Panc1 (cell line): Measurements from ENCODE around the gene ERBB2. TPM values are rescaled to one million over a fixed set of nuclear protein-coding genes. Genes with fewer than 3 reads are reported as not detected.
A peak's percentile ranks its signal among the peaks of the same experiment; 100 is the strongest.

Experiments
- ATAC-seq: fragments of 200-7000 bp; cut with Tn5 transposase; 2 replicates; pipeline ENCODE4 v1.9.1; 2020; ENCODE audit warnings: mild to moderate bottlenecking, moderate library complexity
- BruUV-seq: library from RNA; stranded (reverse); fragments of 400-500 nt; replicated peaks from 2 replicates; lab custom pipeline; 2021; lab: Mats Ljungman, UMichigan
- CTCF ChIA-PET: fragments of 300-600 bp; sonication (Branson Sonifier 250); formaldehyde crosslinking; loops from one replicate; lab custom pipeline; 2022; ENCODE audit warnings: antibody characterized with exemption; lab: Charles Lee
- POLR2A ChIA-PET: fragments of 300-600 bp; sonication (Branson Sonifier 250); formaldehyde crosslinking; loops from one replicate; lab custom pipeline; 2022; ENCODE audit warnings: antibody characterized with exemption; lab: Charles Lee
- DNase-seq: peaks from one replicate; pipeline ENCODE4 v3.0.0-alpha.2; 2010; ENCODE audit warnings: low read depth, low spot score
- H3K27ac ChIP-seq: 2 replicates; pipeline ENCODE4 v1.5.1; 2011; ENCODE audit warnings: mild to moderate bottlenecking, low read length, inconsistent platforms
- H3K27me3 ChIP-seq: fragments of 200-500 bp; sonication (Bioruptor generic); 2 replicates; pipeline ENCODE4 v1.6.0; 2014; ENCODE audit warnings: low read length, inconsistent platforms; ENCODE audit not compliant: control insufficient read depth, insufficient read depth
- H3K36me3 ChIP-seq: fragments of 200-500 bp; sonication (Bioruptor generic); 2 replicates; pipeline ENCODE4 v1.5.1; 2014; ENCODE audit warnings: inconsistent platforms, mild to moderate bottlenecking, low read length, moderate library complexity; ENCODE audit not compliant: control insufficient read depth, insufficient read depth
- H3K4me1 ChIP-seq: 2 replicates; pipeline ENCODE4 v1.5.1; 2011; ENCODE audit warnings: inconsistent platforms, mild to moderate bottlenecking, low read length, moderate library complexity; ENCODE audit not compliant: control insufficient read depth, insufficient read depth
- H3K4me3 ChIP-seq, 2 experiments: 2 replicates each; pipeline ENCODE4 v1.5.1; 2011 to 2012; ENCODE audit warnings: low read depth in 2 of 2, low read length in 2 of 2, mild to moderate bottlenecking in 2 of 2, inconsistent platforms in 1 of 2, moderate library complexity in 1 of 2
- H3K9me3 ChIP-seq: fragments of 200-500 bp; sonication (Bioruptor generic); 2 replicates; pipeline ENCODE4 v1.5.1; 2014; ENCODE audit warnings: low read depth, mild to moderate bottlenecking, inconsistent platforms, low read length, moderate library complexity; ENCODE audit not compliant: control insufficient read depth, insufficient read depth
- POLR2AphosphoS5 ChIP-seq: IDR thresholded peaks from 2 replicates; pipeline ENCODE4 v1.6.1; 2012; ENCODE audit warnings: mild to moderate bottlenecking, low read depth, low read length, moderate library complexity
- REST ChIP-seq, 2 experiments: IDR thresholded peaks; 2 replicates each; pipeline ENCODE4 v1.6.1; 2011 to 2012; ENCODE audit warnings: low read depth in 2 of 2, control low read depth in 1 of 2, low read length in 1 of 2, mild to moderate bottlenecking in 1 of 2, moderate library complexity in 1 of 2; ENCODE audit not compliant: insufficient read depth in 1 of 2
- SIN3A ChIP-seq: IDR thresholded peaks from 2 replicates; pipeline ENCODE4 v1.6.1; 2012; ENCODE audit warnings: low read depth, mild to moderate bottlenecking, low read length, moderate library complexity, borderline replicate concordance; ENCODE audit not compliant: insufficient read depth
- TCF7L2 ChIP-seq: IDR thresholded peaks from 2 replicates; pipeline ENCODE4 v1.6.1; 2011; ENCODE audit warnings: mild to moderate bottlenecking, low read depth, low read length, inconsistent platforms
- in situ Hi-C: cut with HindIII; loops from 2 replicates; pipeline ENCODE4 v1.10.0; 2016; ENCODE audit warnings: low sequenced_read_pairs, low pct_unique_long_range_greater_than_20kb
- intact Hi-C: fragments of 100-400 bp; cut with micrococcal nuclease; formaldehyde crosslinking; loops from one replicate; pipeline ENCODE4 v1.10.0; 2022; ENCODE audit not compliant: unreplicated experiment
- total RNA-seq: library from RNA; stranded (reverse); gene quantifications from one replicate; pipeline ENCODE4 v1.2.1, GENCODE V29; 2021; ENCODE audit not compliant: unreplicated experiment
- TF ChIP-seq, protein P1 (sequence below): fragments of 450-650 bp; IDR thresholded peaks from 2 replicates; pipeline ENCODE4 v1.5.1; 2017; ENCODE audit warnings: mild to moderate bottlenecking

ERBB2 gene
- total RNA-seq, 1 experiment from 2014 or later, result 68.6 TPM

DNA sequence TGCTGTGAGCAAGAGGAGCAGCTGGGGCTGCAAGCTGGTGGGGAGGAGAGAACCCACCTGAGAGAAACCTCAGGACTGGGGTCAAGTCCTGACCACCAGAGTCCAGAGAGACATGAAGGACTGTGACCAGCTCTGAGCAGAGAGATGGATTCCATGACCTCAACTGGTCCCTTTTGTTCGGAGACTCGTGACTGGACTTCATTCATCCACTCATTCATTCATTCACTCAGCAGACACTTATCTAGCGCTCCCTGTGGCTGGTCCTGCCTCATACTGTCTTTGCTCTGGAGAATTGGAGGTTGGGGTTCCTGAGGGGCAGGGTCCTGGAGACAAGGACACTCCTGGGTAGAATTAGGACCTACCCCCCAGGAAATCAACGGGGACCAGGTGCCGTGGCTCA is 4.0 kb downstream of the ERBB2 start:
- H3K27me3 ChIP-seq, result no peaks in the 10 kb centered on the region
- intact Hi-C loops, result no loop called here
- no peaks in the 10 kb centered on the region for H3K9me3 ChIP-seq
- H3K4me3 ChIP-seq, result no peak overlapping the region
- TF ChIP-seq SIN3A (no peak), POLR2AphosphoS5 (no peak), REST (IDR thresholded peaks at IDR 0.05; ENCODE audit: insufficient read depth in 1 of 2, low read depth in 2 of 2, low read length in 1 of 2) (no peak), TCF7L2 (no peak)
- TF ChIP-seq, protein P1, sequence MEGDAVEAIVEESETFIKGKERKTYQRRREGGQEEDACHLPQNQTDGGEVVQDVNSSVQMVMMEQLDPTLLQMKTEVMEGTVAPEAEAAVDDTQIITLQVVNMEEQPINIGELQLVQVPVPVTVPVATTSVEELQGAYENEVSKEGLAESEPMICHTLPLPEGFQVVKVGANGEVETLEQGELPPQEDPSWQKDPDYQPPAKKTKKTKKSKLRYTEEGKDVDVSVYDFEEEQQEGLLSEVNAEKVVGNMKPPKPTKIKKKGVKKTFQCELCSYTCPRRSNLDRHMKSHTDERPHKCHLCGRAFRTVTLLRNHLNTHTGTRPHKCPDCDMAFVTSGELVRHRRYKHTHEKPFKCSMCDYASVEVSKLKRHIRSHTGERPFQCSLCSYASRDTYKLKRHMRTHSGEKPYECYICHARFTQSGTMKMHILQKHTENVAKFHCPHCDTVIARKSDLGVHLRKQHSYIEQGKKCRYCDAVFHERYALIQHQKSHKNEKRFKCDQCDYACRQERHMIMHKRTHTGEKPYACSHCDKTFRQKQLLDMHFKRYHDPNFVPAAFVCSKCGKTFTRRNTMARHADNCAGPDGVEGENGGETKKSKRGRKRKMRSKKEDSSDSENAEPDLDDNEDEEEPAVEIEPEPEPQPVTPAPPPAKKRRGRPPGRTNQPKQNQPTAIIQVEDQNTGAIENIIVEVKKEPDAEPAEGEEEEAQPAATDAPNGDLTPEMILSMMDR, result no peak
- CTCF ChIA-PET, result interaction anchor here (1.2 kb wide), 1 partner anchor 26 kb away, joined by 3 read pairs; the partner anchor contains the start of gene MIEN1
- H3K4me1 ChIP-seq, result peaks cover 50% of the 10 kb centered on the region
- BruUV-seq, result no TSS peak
- no peak for DNase-seq
- POLR2A ChIA-PET, result no interaction called here
- peak overlapping the region; percentile 3; the same call in 1 of the 2 replicates for H3K27ac ChIP-seq
- no peak for ATAC-seq
- peaks cover 3% of the 10 kb centered on the region; the same call in 1 of the 2 replicates for H3K36me3 ChIP-seq
- in situ Hi-C loops, result no loop called here

DNA sequence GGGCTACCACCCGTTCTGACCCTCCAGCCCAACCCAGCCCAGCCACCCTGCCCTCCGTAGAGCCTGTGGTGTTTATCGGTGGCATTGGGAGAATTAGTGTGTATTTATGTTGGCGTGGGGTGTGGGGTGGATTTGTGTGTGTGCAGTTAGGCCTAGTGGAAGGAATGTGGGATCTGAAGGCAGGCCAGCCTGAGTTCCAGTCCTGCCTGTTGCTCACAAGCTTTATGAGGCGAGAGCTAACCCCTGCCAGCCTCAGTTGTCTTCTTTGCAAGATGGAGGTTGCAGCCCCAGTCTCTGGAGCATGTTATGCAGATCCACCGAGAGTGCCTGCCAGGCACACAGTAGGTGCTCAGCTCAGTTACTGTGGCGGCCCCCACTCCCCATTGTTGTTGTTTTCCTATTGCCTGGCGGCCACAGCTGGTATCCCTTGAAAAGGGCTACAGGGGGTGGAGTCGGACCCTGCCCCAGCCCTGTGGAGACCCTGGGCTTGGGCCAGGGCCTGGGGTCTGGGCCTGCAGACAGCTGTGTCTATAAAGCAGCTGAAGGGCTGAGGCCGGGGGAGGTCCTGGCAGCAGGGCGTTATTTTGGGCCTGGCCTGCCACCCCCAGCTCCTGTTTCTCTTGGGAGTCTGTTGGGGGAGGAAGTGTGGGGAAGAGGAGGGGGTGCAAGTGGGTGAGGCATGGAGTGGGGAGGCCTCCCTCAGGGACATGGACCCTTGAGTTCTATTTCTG is 5.1 kb downstream of the ERBB2 start:
- in situ Hi-C loops, result no loop called here
- peaks cover 3% of the 10 kb centered on the region; the same call in 1 of the 2 replicates for H3K36me3 ChIP-seq
- TF ChIP-seq REST (IDR thresholded peaks at IDR 0.05; ENCODE audit: insufficient read depth in 1 of 2, low read depth in 2 of 2, low read length in 1 of 2), result no peak
- no peak for TF ChIP-seq SIN3A
- TF ChIP-seq, protein P1, result no peak
- H3K4me3 ChIP-seq, result no peak overlapping the region
- POLR2A ChIA-PET, result no interaction called here
- no peaks in the 10 kb centered on the region for H3K27me3 ChIP-seq
- peaks cover 44% of the 10 kb centered on the region for H3K4me1 ChIP-seq
- DNase-seq, result no peak
- ATAC-seq, result no peak
- CTCF ChIA-PET, result interaction anchor here (0.6 to 0.7 kb wide), 2 partner anchors 10 to 34 kb away, joined by 3 read pairs; no protein-coding TSS in a partner anchor
- intact Hi-C loops, result no loop called here
- H3K27ac ChIP-seq, result no peak overlapping the region; the same call in 1 of the 2 replicates
- H3K9me3 ChIP-seq, result no peaks in the 10 kb centered on the region
- BruUV-seq, result no TSS peak
